ENCODE measurements around the gene MTERF2. TPM values are rescaled to one million over a fixed set of nuclear protein-coding genes. Genes with fewer than 3 reads are reported as not detected.
"Not testable (repeated sequence)": the region's sequence is repeated elsewhere in the genome, so short reads cannot be mapped to it uniquely, and the experiment has no call there.

Gene MTERF2, protein sequence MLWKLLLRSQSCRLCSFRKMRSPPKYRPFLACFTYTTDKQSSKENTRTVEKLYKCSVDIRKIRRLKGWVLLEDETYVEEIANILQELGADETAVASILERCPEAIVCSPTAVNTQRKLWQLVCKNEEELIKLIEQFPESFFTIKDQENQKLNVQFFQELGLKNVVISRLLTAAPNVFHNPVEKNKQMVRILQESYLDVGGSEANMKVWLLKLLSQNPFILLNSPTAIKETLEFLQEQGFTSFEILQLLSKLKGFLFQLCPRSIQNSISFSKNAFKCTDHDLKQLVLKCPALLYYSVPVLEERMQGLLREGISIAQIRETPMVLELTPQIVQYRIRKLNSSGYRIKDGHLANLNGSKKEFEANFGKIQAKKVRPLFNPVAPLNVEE
- 6.5 and 11.5 TPM in 2 replicates for total RNA-seq (2014; rRNA removed; shearing (Covaris generic))

DNA sequence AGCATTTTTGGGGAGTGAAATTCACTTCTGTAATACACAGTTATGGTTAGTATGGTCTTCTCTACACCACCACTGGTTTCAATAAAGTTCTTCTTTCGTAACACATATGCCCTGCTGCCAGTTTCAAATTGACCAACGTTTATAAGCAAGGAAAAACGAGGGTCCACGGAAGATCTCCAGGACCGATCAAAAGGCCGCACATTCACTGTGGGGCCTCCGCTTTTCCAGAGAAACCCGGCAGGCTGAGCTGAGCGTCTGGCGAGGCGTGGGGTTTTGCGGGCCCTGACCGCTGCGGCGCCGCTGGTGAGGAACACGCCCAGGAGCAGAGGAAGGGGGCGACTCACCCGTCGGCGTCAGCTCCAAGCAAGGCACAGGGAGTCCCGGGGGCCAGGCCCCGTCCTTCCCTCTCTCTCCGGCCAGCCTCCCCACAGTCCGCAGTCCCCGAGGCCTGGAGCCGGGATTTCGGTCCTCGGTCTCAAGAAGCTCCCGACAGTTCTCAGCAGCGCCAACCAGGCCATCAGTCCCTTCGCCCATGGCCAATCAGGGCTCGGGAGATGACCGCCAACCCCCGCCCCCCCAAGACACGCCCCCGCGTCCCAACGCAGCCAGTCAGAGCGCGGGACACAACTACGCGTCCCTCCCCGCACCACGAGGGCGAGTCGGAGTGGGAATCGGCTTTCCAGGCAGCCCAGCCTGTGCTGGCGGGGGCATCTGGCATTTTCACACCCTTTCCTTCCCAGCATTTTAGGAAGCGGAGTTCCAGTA is at the start of gene MTERF2:
Gene MTERF2 (minus strand): TSS at position 522 of the 765 bp plus-strand sequence. CDS start 8,432 bp downstream, outside the sequence.
- Histone ChIP-seq H3K36me3 (replicated peaks; ENCODE audit: control insufficient read depth, insufficient read depth, low read length) (no peaks in the 10 kb centered on the region; the same call in 1 of the 2 replicates), H3K27me3 (ENCODE audit: control insufficient read depth, insufficient read depth, low read length) (no peaks in the 10 kb centered on the region), H3K4me3 (ENCODE audit: insufficient read depth, low read depth, low read length) (peak within 1 kb of the TSS; percentile 88)
- DNase-seq, result peak; percentile 95

DNA sequence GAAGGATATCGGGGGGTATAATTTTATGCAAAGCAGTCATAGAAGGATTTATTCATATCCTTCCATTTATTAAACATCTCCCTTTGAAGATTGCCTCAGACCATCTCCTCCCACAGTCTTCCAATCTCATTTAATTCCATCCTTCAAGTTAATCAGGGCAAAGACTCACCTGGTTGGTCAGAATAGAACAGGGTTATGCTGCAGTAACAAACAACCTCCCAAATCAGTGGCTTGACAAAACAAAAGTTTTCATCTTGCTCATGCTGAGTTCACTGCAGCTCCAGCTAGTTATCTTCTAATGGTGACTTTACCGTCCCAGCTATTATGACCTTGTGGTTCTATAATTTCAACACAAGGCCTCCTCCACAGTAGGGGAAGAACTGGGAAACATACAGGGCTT is 48.8 kb upstream of the MTERF2 start:
- Histone ChIP-seq H3K27me3 (ENCODE audit: control insufficient read depth, insufficient read depth, low read length) (no peaks in the 10 kb centered on the region), H3K4me3 (ENCODE audit: insufficient read depth, low read depth, low read length) (no peak overlapping the region), H3K36me3 (replicated peaks; ENCODE audit: control insufficient read depth, insufficient read depth, low read length) (no peaks in the 10 kb centered on the region)
- DNase-seq, result no peak

DNA sequence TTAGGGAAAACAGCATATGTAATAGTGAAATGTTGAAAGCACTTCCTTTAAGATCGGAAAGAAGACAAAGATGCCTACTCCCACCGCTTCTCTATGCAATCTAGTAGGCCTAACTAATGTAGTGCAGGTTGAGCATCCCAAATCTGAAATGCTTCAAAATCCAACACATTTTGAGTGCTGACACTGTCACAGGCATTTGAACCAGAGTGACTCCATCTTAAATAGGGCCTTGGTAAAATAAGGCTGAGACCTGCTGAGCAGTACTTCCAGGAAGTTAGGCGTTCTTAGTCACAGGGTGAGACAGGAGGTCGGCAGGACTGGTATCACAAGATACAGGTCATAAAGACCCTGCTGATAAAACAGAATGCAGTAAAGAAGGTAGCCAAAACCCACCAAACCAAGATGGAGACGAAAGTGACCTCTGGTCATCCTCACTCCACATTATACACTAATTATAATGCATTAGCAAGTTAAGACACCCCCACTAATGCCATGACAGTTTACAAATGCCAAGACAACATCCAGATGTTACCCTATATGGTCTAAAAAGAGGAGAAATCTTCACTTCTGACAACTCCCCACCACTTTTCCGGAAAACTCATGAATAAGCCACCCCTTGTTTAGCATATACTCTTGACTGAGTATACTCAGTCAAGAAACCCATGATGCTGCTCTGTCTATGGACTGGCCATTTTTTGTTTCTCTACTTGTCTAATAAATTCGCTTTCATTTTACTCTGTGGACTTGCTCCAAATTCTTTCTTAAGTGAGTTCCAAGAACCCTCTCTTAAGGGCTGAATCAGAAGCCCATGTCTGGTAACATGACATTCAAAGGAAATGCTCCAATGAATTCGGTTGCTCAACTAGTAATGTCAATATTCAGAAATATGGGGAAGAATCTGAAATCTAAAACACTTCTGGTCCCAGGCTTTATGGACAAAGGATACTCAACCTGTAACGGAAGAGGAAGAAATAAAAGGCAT is 47.1 kb upstream of the MTERF2 start:
- no peaks in the 10 kb centered on the region for H3K27me3 ChIP-seq (ENCODE audit: control insufficient read depth, insufficient read depth, low read length)
- H3K36me3 ChIP-seq (replicated peaks; ENCODE audit: control insufficient read depth, insufficient read depth, low read length), result no peaks in the 10 kb centered on the region
- no peak for DNase-seq
- H3K4me3 ChIP-seq (ENCODE audit: insufficient read depth, low read depth, low read length), result no peak overlapping the region

DNA sequence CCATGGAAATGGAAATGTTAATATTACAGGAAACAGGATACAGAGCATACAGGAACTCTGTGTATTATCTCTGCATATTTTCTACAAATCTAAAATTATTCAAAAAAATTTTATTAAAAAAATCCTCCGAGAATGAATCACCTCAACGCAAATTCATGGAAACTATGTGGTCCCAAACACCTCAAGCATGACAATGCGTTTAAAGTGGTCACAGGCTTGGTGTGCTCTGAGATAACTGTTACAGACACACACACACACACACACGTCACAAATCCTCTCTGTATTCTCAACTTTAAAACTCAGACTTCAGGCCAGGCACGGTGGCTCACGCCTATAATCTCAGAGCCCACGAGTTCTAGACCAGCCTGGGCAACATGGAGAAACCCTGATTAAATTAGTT is 45.3 kb upstream of the MTERF2 start:
- DNase-seq, result no peak
- no peaks in the 10 kb centered on the region for H3K36me3 ChIP-seq (replicated peaks; ENCODE audit: control insufficient read depth, insufficient read depth, low read length)
- no peaks in the 10 kb centered on the region for H3K27me3 ChIP-seq (ENCODE audit: control insufficient read depth, insufficient read depth, low read length)
- H3K4me3 ChIP-seq (ENCODE audit: insufficient read depth, low read depth, low read length), result no peak overlapping the region

DNA sequence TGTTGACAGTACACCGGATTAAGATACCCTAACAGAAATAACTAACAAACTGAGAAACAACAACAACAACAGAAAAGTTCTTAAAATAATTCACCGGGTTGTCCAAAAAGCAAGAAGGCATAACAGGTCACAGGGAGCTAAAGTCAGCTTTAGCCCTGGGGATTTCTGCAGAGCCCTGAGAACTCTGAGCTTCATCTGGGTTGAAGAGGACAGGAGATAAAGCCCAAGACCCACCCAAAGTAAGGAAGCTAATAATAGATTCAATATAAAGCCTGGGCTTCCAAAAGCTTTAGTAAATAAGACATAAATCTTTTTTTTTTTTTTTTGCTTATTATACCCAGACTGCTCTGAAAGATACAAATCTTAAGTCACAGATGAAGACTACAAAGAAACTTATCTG is 44.1 kb upstream of the MTERF2 start:
- Histone ChIP-seq H3K27me3 (ENCODE audit: control insufficient read depth, insufficient read depth, low read length) (no peaks in the 10 kb centered on the region), H3K36me3 (replicated peaks; ENCODE audit: control insufficient read depth, insufficient read depth, low read length) (no peaks in the 10 kb centered on the region), H3K4me3 (ENCODE audit: insufficient read depth, low read depth, low read length) (no peak overlapping the region)
- no peak for DNase-seq

DNA sequence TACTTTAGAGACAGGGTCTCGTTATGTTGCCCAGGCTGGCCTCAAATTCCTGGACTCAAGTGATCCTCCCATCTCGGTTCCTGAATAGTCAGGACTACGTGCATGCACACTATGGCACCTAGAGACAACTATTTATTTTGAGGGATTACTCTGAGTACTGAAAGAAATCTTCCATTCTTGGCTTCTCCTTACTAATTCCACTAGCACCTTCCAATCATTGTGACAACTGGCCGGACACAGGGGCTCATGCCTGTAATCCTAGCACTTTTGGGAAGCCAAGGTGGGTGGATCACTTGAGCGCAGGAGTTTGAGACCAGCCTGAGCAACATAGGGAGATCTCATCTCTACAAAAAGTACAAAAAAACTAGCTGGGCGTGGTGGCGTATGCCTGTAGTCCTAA is 42.1 kb upstream of the MTERF2 start:
- DNase-seq, result no peak
- Histone ChIP-seq H3K27me3 (ENCODE audit: control insufficient read depth, insufficient read depth, low read length) (no peaks in the 10 kb centered on the region), H3K4me3 (ENCODE audit: insufficient read depth, low read depth, low read length) (no peak overlapping the region), H3K36me3 (replicated peaks; ENCODE audit: control insufficient read depth, insufficient read depth, low read length) (no peaks in the 10 kb centered on the region)

DNA sequence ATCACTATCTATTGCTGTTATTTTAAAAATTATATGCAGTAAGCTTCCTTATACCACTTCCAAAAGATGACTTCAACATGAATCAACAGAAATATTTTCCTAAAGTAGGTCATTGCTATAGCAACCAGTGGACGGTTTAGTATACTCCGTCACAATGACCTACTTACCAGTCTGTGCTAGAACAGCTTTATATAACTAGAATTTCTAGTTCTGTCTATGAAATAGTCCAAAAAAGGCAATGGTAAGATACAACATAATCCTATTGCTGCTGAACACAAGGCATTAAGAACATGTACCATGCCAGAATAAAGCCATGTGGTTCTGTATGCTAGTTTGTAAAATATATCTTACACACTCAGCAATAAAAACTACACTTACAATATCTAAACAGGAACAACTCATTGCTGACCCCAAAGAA is 40.7 kb upstream of the MTERF2 start:
- Histone ChIP-seq H3K4me3 (ENCODE audit: insufficient read depth, low read depth, low read length) (no peak overlapping the region), H3K27me3 (ENCODE audit: control insufficient read depth, insufficient read depth, low read length) (no peaks in the 10 kb centered on the region), H3K36me3 (replicated peaks; ENCODE audit: control insufficient read depth, insufficient read depth, low read length) (no peaks in the 10 kb centered on the region)
- no peak for DNase-seq

DNA sequence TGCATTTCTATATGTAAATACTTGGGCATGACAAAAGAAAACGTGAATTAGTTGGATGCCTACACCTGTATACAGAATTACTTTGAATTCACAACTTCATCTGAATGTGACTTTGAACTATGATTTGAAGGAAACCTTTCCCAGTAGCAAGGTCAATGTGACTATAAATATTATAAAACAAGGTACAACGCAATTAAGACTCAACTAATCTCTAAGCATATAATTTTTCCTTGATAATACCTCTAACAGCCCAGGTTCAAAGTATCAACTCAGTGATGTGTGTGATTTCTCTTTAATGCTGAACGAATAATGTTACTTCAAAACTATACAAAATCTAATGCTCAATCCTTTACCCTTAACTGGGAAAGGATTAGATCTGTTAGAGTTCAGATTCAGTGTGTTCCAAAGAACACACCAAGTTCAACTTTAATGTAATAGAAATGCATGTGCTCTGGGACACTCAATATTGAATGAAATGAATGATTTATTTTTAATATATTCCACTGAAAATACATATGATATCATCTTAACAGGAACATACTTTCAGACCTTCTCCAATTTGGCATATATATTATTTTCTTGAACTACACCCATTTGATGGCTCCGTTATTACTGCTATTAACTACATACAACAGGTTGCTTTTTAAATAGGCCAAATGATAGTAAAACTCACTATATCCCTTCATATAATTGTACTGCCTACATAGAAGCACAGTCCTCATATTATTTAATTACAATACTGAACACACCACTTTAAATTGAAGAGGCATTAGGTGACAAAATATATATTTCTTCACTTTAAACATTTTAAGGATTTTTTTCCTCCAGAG is 40.1 kb upstream of the MTERF2 start:
- H3K27me3 ChIP-seq (ENCODE audit: control insufficient read depth, insufficient read depth, low read length), result no peaks in the 10 kb centered on the region
- no peak overlapping the region for H3K4me3 ChIP-seq (ENCODE audit: insufficient read depth, low read depth, low read length)
- DNase-seq, result no peak
- no peaks in the 10 kb centered on the region for H3K36me3 ChIP-seq (replicated peaks; ENCODE audit: control insufficient read depth, insufficient read depth, low read length)

DNA sequence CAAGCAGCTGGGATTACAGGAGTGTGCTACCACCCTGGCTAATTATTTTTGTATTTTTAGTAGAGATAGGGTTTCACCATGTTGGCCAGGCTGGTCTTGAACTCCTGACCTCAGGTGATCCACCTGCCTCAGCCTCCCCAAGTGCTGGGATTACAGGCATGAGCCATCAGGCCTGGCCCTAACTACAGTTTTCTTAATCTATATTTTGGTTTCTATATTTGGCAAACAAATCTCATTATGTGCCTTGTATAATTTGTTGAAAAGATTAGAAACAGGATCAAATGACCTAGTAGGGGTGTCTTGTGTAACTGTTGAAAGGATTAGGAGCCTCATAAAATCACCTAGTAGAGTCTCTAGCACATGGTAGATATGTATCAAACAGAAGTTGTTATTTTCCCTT is 39.4 kb upstream of the MTERF2 start:
- not testable (repeated sequence) for H3K4me3 ChIP-seq (ENCODE audit: insufficient read depth, low read depth, low read length); DNase-seq

DNA sequence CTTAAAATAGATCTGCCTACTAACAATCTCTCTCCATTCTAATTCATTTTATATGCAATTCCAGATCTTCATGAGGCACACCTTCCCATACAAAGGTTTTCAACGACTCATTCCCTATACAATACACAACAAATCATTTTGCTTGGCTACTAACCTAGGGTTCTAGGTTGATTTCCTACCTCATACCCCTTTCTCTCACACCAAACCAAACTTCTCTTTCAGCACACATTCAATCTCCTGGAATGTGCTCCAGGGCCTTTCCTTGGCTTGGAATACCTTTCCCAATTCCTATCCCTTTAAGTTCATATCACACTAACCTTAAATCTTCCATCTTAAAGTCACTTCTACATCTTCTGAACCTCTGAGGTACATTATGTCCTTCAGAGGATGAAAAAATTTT is 38.7 kb upstream of the MTERF2 start:
- DNase-seq, result no peak
- H3K27me3 ChIP-seq (ENCODE audit: control insufficient read depth, insufficient read depth, low read length), result no peaks in the 10 kb centered on the region
- H3K36me3 ChIP-seq (replicated peaks; ENCODE audit: control insufficient read depth, insufficient read depth, low read length), result no peaks in the 10 kb centered on the region
- H3K4me3 ChIP-seq (ENCODE audit: insufficient read depth, low read depth, low read length), result no peak overlapping the region

More for the DNA sequence above, 39.4 kb upstream of the MTERF2 start:
- not testable (repeated sequence) for H3K36me3 ChIP-seq (replicated peaks; ENCODE audit: control insufficient read depth, insufficient read depth, low read length); H3K27me3 ChIP-seq (ENCODE audit: control insufficient read depth, insufficient read depth, low read length)

DNA sequence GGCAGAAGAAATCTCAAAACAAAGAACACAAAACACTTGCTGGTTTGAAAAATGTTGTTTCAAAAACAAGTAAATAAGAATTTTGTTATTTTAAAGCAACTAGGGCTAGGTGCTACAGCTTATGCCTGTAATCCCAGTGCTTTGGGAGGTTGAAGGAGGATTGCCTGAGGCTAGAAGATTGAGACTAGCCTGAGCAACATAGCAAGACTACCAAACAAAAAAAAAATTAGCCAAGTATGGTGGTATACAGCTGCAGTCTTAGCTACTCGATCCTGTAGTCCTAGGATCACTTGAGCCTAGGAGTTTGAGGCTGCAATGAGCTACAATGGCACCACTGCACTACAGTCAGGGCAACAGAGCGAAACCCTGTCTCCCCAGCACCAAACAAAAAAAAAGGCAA is 32.6 kb upstream of the MTERF2 start:
- no peaks in the 10 kb centered on the region for H3K27me3 ChIP-seq (ENCODE audit: control insufficient read depth, insufficient read depth, low read length)
- DNase-seq, result no peak
- H3K4me3 ChIP-seq (ENCODE audit: insufficient read depth, low read depth, low read length), result no peak overlapping the region
- H3K36me3 ChIP-seq (replicated peaks; ENCODE audit: control insufficient read depth, insufficient read depth, low read length), result no peaks in the 10 kb centered on the region

DNA sequence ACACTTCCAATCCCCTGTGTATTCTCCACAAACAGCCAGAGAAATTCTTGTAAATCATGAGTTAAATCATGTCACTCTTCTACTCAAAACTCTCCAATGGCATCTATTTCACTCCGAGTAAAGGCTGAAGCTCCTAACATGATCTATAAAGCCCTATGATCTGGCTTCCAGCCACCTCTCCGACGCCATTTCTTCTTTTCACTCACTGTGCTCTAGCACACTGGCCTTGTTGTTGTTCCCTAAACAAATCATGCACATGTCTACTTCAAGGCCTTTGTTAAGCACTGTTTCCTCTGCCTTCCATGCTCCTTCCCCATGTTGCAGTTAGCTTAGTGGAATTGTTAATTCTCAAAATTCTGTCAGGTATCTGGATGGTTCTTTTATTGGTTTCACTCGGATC is 30.1 kb upstream of the MTERF2 start:
- DNase-seq, result no peak
- H3K36me3 ChIP-seq (replicated peaks; ENCODE audit: control insufficient read depth, insufficient read depth, low read length), result no peaks in the 10 kb centered on the region
- H3K27me3 ChIP-seq (ENCODE audit: control insufficient read depth, insufficient read depth, low read length), result no peaks in the 10 kb centered on the region
- H3K4me3 ChIP-seq (ENCODE audit: insufficient read depth, low read depth, low read length), result no peak overlapping the region

DNA sequence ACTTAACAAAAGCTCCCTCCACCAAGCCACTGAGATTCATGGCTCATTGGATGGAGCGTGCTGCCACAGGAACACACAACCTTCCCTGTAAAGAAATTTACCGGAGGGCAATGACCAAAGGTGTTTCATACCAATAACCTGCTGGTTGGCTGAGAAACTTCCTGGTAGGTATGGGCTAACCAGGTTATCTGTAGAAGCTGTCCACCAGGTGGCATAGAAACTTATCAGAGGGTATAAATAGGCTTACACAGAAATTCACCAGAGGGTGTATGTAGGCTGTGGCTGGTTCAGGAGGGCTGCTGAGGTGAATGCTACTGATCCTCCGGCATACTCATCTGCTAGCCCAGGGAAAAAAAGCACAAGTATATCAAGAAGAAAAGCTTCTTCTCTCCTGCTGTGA is 27.1 kb upstream of the MTERF2 start:
- Histone ChIP-seq H3K27me3 (ENCODE audit: control insufficient read depth, insufficient read depth, low read length) (no peaks in the 10 kb centered on the region), H3K4me3 (ENCODE audit: insufficient read depth, low read depth, low read length) (no peak overlapping the region), H3K36me3 (replicated peaks; ENCODE audit: control insufficient read depth, insufficient read depth, low read length) (no peaks in the 10 kb centered on the region)
- peak; percentile 15 for DNase-seq
